ENCODE data around the gene GLTP. TPM values are rescaled to one million over a fixed set of nuclear protein-coding genes. Genes with fewer than 3 reads are reported as not detected.
A peak's percentile ranks its signal among the peaks of the same experiment; 100 is the strongest.
"Not testable (repeated sequence)": the region's sequence is repeated elsewhere in the genome, so short reads cannot be mapped to it uniquely, and the experiment has no call there.

GLTP gene
- 10 to 100 TPM; 24.0 TPM for total RNA-seq
- polyA plus RNA-seq = 10 to 100 TPM; 23.6 to 48.1 TPM

- H3K4me3 Mint-ChIP-seq = peak within 1 kb of the TSS; percentile 94 to 98 (median 96)
- H3K36me3 Mint-ChIP-seq = peaks cover 0 to 6% of the 10 kb centered on the region in 2 donors
- no peaks in the 10 kb centered on the region for H3K27me3 ChIP-seq (ENCODE audit: insufficient read depth, low read length)
- peak; percentile 83 to 95 (median 93) for DNase-seq
- peak within 1 kb of the TSS; percentile 96 for H3K27ac ChIP-seq (ENCODE audit: low read depth, low read length)
- peaks cover 42% of the 10 kb centered on the region for H3K4me1 ChIP-seq (ENCODE audit: insufficient read depth, low read length)
- ChIA-PET CTCF (ENCODE audit: partially characterized antibody) (interaction anchor here (0.7 to 6.2 kb wide), 6 partner anchors 27 to 84 kb away, joined by 3 to 29 read pairs (median 11); no protein-coding TSS in a partner anchor), POLR2A (ENCODE audit: partially characterized antibody) (interaction anchor here (0.6 to 2.9 kb wide), 5 partner anchors 7 to 75 kb away, joined by 3 to 16 read pairs (median 4); partner anchors contain the start of gene TCHP)
- peaks cover 30 to 56% (median 44%) of the 10 kb centered on the region in 4 donors for H3K4me1 Mint-ChIP-seq
- no peaks in the 10 kb centered on the region for H3K36me3 ChIP-seq (ENCODE audit: insufficient read depth, low read length)
- peak within 1 kb of the TSS; percentile 92 to 99 (median 98) for H3K27ac Mint-ChIP-seq
- no peaks in the 10 kb centered on the region for H3K9me3 ChIP-seq (ENCODE audit: control insufficient read depth in 1 of 2, low read length in 2 of 2)
- peaks cover 0 to 2% of the 10 kb centered on the region in 2 donors for H3K27me3 Mint-ChIP-seq
- peaks cover 0 to 2% (median 0%) of the 10 kb centered on the region in 8 donors for H3K9me3 Mint-ChIP-seq
- H3K4me3 ChIP-seq (ENCODE audit: low read length in 2 of 2) = peak within 1 kb of the TSS; percentile 82 to 97
- intact Hi-C loops (cut with micrococcal nuclease) = loop anchor here (1.0 to 5.0 kb wide), 8 partner anchors 21 to 447 kb away; partner anchors contain the start of genes ANKRD13A, ATP2A2, FAM222A and GIT2
These were observed at the start of gene GLTP for GRCh38 chr12:109880043-109880931. GLTP (minus strand) TSS chr12:109880541; CDS start chr12:109880374, 167 bp downstream.

GRCh38 chr12:109929326-109929725, 49.0 kb upstream of the GLTP start:
- peaks cover 52% of the 10 kb centered on the region for H3K36me3 ChIP-seq (ENCODE audit: insufficient read depth, low read length)
- H3K4me3 Mint-ChIP-seq; POLR2A ChIA-PET (ENCODE audit: partially characterized antibody); H3K27ac ChIP-seq (ENCODE audit: low read depth, low read length); H3K4me1 ChIP-seq (ENCODE audit: insufficient read depth, low read length); H3K4me3 ChIP-seq (ENCODE audit: low read length in 2 of 2); H3K9me3 ChIP-seq (ENCODE audit: control insufficient read depth in 1 of 2, low read length in 2 of 2); H3K27me3 ChIP-seq (ENCODE audit: insufficient read depth, low read length); DNase-seq; H3K9me3 Mint-ChIP-seq; H3K27me3 Mint-ChIP-seq; intact Hi-C loops (cut with micrococcal nuclease): not testable (repeated sequence)
- peak overlapping the region in 1 of 7 donors; percentile 12 for H3K27ac Mint-ChIP-seq
- CTCF ChIA-PET (ENCODE audit: partially characterized antibody) = interaction anchor here (1.3 to 5.3 kb wide), 6 partner anchors 17 to 84 kb away, joined by 3 to 37 read pairs (median 5); partner anchors contain the start of gene TCHP
- H3K36me3 Mint-ChIP-seq = peaks cover 24 to 50% of the 10 kb centered on the region in 2 donors
- peaks cover 0 to 12% (median 4%) of the 10 kb centered on the region in 4 donors for H3K4me1 Mint-ChIP-seq

- peaks cover 0 to 7% (median 3%) of the 10 kb centered on the region in 4 donors for H3K4me1 Mint-ChIP-seq
- no peak overlapping the region for H3K27ac ChIP-seq (ENCODE audit: low read depth, low read length)
- intact Hi-C loops (cut with micrococcal nuclease) = no loop called here
- H3K36me3 ChIP-seq (ENCODE audit: insufficient read depth, low read length) = peaks cover 40% of the 10 kb centered on the region
- no peaks in the 10 kb centered on the region for H3K9me3 Mint-ChIP-seq
- H3K9me3 ChIP-seq (ENCODE audit: control insufficient read depth in 1 of 2, low read length in 2 of 2) = no peaks in the 10 kb centered on the region
- no peaks in the 10 kb centered on the region for H3K4me1 ChIP-seq (ENCODE audit: insufficient read depth, low read length)
- peak overlapping the region in 4 of 7 donors; percentile 10 to 82 (median 66) for H3K27ac Mint-ChIP-seq
- H3K36me3 Mint-ChIP-seq = peaks cover 17 to 44% of the 10 kb centered on the region in 2 donors
- POLR2A ChIA-PET (ENCODE audit: partially characterized antibody) = interaction anchor here (1.2 kb wide), 1 partner anchor 28 kb away, joined by 5 read pairs; the partner anchor contains the start of gene TCHP
- DNase-seq = no peak
- H3K4me3 Mint-ChIP-seq = no peak overlapping the region
- no peak overlapping the region for H3K4me3 ChIP-seq (ENCODE audit: low read length in 2 of 2)
- CTCF ChIA-PET (ENCODE audit: partially characterized antibody) = interaction anchor here (0.8 to 5.3 kb wide), 13 partner anchors 19 to 122 kb away, joined by 3 to 37 read pairs (median 4); partner anchors contain the start of gene TCHP
- H3K27me3 Mint-ChIP-seq = no peaks in the 10 kb centered on the region
- H3K27me3 ChIP-seq (ENCODE audit: insufficient read depth, low read length) = no peaks in the 10 kb centered on the region
These were observed 47.8 kb upstream of the GLTP start for GRCh38 chr12:109928058-109928656.

- ChIA-PET CTCF (ENCODE audit: partially characterized antibody) (interaction anchor here (0.8 to 5.3 kb wide), 11 partner anchors 19 to 122 kb away, joined by 3 to 37 read pairs (median 3); partner anchors contain the start of gene TCHP), POLR2A (ENCODE audit: partially characterized antibody) (interaction anchor here (1.2 kb wide), 1 partner anchor 27 kb away, joined by 5 read pairs; the partner anchor contains the start of gene TCHP)
- Histone ChIP-seq H3K4me3 (ENCODE audit: low read length in 2 of 2) (no peak overlapping the region), H3K36me3 (ENCODE audit: insufficient read depth, low read length) (peaks cover 35% of the 10 kb centered on the region), H3K9me3 (ENCODE audit: control insufficient read depth in 1 of 2, low read length in 2 of 2) (no peaks in the 10 kb centered on the region), H3K4me1 (ENCODE audit: insufficient read depth, low read length) (no peaks in the 10 kb centered on the region), H3K27ac (ENCODE audit: low read depth, low read length) (no peak overlapping the region), H3K27me3 (ENCODE audit: insufficient read depth, low read length) (no peaks in the 10 kb centered on the region)
- Mint-ChIP-seq H3K27ac (peak overlapping the region in 6 of 7 donors; percentile 53 to 87 (median 80)), H3K36me3 (peaks cover 17 to 40% of the 10 kb centered on the region in 2 donors), H3K4me3 (no peak overlapping the region), H3K4me1 (peaks cover 0 to 7% (median 3%) of the 10 kb centered on the region in 4 donors), H3K9me3 (no peaks in the 10 kb centered on the region), H3K27me3 (no peaks in the 10 kb centered on the region)
- DNase-seq = peak; percentile 30 to 56 (median 39)
- intact Hi-C loops (cut with micrococcal nuclease) = loop anchor here (1.0 kb wide), 1 partner anchor 74 kb away; no protein-coding TSS in a partner anchor
These were observed 47.3 kb upstream of the GLTP start for GRCh38 chr12:109927622-109928021.

GRCh38 chr12:109926488-109927210, 46.3 kb upstream of the GLTP start:
- peaks cover 25% of the 10 kb centered on the region for H3K36me3 ChIP-seq (ENCODE audit: insufficient read depth, low read length)
- intact Hi-C loops (cut with micrococcal nuclease) = loop anchor here (1.0 kb wide), 1 partner anchor 73 kb away; no protein-coding TSS in a partner anchor
- H3K4me3 Mint-ChIP-seq = no peak overlapping the region
- H3K27ac Mint-ChIP-seq = peak overlapping the region in 1 of 7 donors; percentile 35
- H3K27ac ChIP-seq (ENCODE audit: low read depth, low read length) = no peak overlapping the region
- H3K4me1 ChIP-seq (ENCODE audit: insufficient read depth, low read length) = no peaks in the 10 kb centered on the region
- no peaks in the 10 kb centered on the region for H3K9me3 Mint-ChIP-seq
- peaks cover 0 to 7% (median 3%) of the 10 kb centered on the region in 4 donors for H3K4me1 Mint-ChIP-seq
- no peaks in the 10 kb centered on the region for H3K27me3 ChIP-seq (ENCODE audit: insufficient read depth, low read length)
- no peaks in the 10 kb centered on the region for H3K9me3 ChIP-seq (ENCODE audit: control insufficient read depth in 1 of 2, low read length in 2 of 2)
- DNase-seq = no peak
- CTCF ChIA-PET (ENCODE audit: partially characterized antibody) = interaction anchor here (1.3 to 5.3 kb wide), 5 partner anchors 14 to 74 kb away, joined by 4 to 37 read pairs (median 9); partner anchors contain the start of gene TCHP
- H3K27me3 Mint-ChIP-seq = no peaks in the 10 kb centered on the region
- no peak overlapping the region for H3K4me3 ChIP-seq (ENCODE audit: low read length in 2 of 2)
- peaks cover 8 to 35% of the 10 kb centered on the region in 2 donors for H3K36me3 Mint-ChIP-seq
- POLR2A ChIA-PET (ENCODE audit: partially characterized antibody) = interaction anchor here (0.8 to 1.5 kb wide), 2 partner anchors 26 to 38 kb away, joined by 3 to 4 read pairs; no protein-coding TSS in a partner anchor

- Mint-ChIP-seq H3K4me3 (no peak overlapping the region), H3K4me1 (peaks cover 0 to 7% (median 3%) of the 10 kb centered on the region in 4 donors), H3K36me3 (peaks cover 4 to 32% of the 10 kb centered on the region in 2 donors), H3K27me3 (no peaks in the 10 kb centered on the region), H3K9me3 (no peaks in the 10 kb centered on the region), H3K27ac (no peak overlapping the region)
- H3K4me1 ChIP-seq (ENCODE audit: insufficient read depth, low read length) = no peaks in the 10 kb centered on the region
- no peaks in the 10 kb centered on the region for H3K9me3 ChIP-seq (ENCODE audit: control insufficient read depth in 1 of 2, low read length in 2 of 2)
- POLR2A ChIA-PET (ENCODE audit: partially characterized antibody) = interaction anchor here (0.8 to 1.5 kb wide), 2 partner anchors 25 to 38 kb away, joined by 3 to 4 read pairs; no protein-coding TSS in a partner anchor
- intact Hi-C loops (cut with micrococcal nuclease) = no loop called here
- no peak overlapping the region for H3K27ac ChIP-seq (ENCODE audit: low read depth, low read length)
- H3K27me3 ChIP-seq (ENCODE audit: insufficient read depth, low read length) = no peaks in the 10 kb centered on the region
- no peak for DNase-seq
- CTCF ChIA-PET (ENCODE audit: partially characterized antibody) = interaction anchor here (1.2 to 5.3 kb wide), 4 partner anchors 12 to 73 kb away, joined by 3 to 37 read pairs (median 4); no protein-coding TSS in a partner anchor
- H3K4me3 ChIP-seq (ENCODE audit: low read length in 2 of 2) = no peak overlapping the region
- H3K36me3 ChIP-seq (ENCODE audit: insufficient read depth, low read length) = peaks cover 19% of the 10 kb centered on the region
These were observed 45.7 kb upstream of the GLTP start for GRCh38 chr12:109926016-109926415.
